Hepatocyte (in vitro differentiated cells): ENCODE results near the gene CLTCL1. TPM values are rescaled to one million over a fixed set of nuclear protein-coding genes. Genes with fewer than 3 reads are reported as not detected.

Experiments
- DNase-seq: peaks from one replicate; pipeline ENCODE4 v3.0.0-alpha.2; 2016; ENCODE audit warnings: low spot score
- H2AFZ ChIP-seq: fragments of 200-600 bp; sonication (generic); 2 replicates; pipeline ENCODE4 v1.6.0; 2016; ENCODE audit warnings: antibody characterized with exemption, mild to moderate bottlenecking
- H3K27ac ChIP-seq: fragments of 200-600 bp; sonication (generic); 2 replicates; pipeline ENCODE4 v1.5.1; 2016; ENCODE audit warnings: mild to moderate bottlenecking
- H3K27me3 ChIP-seq: fragments of 200-600 bp; sonication (generic); 2 replicates; pipeline ENCODE4 v1.6.1; 2016
- H3K36me3 ChIP-seq: fragments of 200-600 bp; sonication (generic); replicated peaks from 2 replicates; pipeline ENCODE4 v1.5.1; 2016; ENCODE audit warnings: low read depth; ENCODE audit not compliant: insufficient read depth
- H3K4me1 ChIP-seq: fragments of 200-600 bp; sonication (generic); 2 replicates; pipeline ENCODE4 v1.5.1; 2016; ENCODE audit warnings: mild to moderate bottlenecking, moderate library complexity; ENCODE audit not compliant: insufficient read depth
- H3K4me2 ChIP-seq: fragments of 200-600 bp; sonication (generic); 2 replicates; pipeline ENCODE4 v1.6.0; 2016
- H3K4me3 ChIP-seq: fragments of 200-600 bp; sonication (generic); 2 replicates; pipeline ENCODE4 v1.5.1; 2016; ENCODE audit warnings: mild to moderate bottlenecking
- H3K79me2 ChIP-seq: fragments of 200-600 bp; sonication (generic); 2 replicates; pipeline ENCODE4 v1.6.0; 2017; ENCODE audit warnings: mild to moderate bottlenecking
- H3K9me2 ChIP-seq: fragments of 200-600 bp; sonication (generic); replicated peaks from 2 replicates; pipeline ENCODE4 v1.6.0; 2017; ENCODE audit warnings: mild to moderate bottlenecking; ENCODE audit not compliant: insufficient read depth
- H3K9me3 ChIP-seq: fragments of 200-600 bp; sonication (generic); 2 replicates; pipeline ENCODE4 v1.5.1; 2016; ENCODE audit warnings: low read depth, mild to moderate bottlenecking
- H4K20me1 ChIP-seq: fragments of 200-600 bp; sonication (generic); 2 replicates; pipeline ENCODE4 v1.6.0; 2016; ENCODE audit warnings: mild to moderate bottlenecking; ENCODE audit not compliant: insufficient read depth, poor library complexity, severe bottlenecking
- EZH2 ChIP-seq: fragments of 200-600 bp; sonication (generic); IDR thresholded peaks from 2 replicates; pipeline ENCODE4 v1.6.1; 2016; ENCODE audit warnings: antibody characterized with exemption, mild to moderate bottlenecking, borderline replicate concordance
- EZH2phosphoT487 ChIP-seq: fragments of 200-600 bp; sonication (generic); IDR thresholded peaks from one replicate; pipeline ENCODE4 v1.6.1; 2018; ENCODE audit warnings: antibody characterized with exemption, mild to moderate bottlenecking, low read depth, moderate library complexity; ENCODE audit not compliant: unreplicated experiment, severe bottlenecking
- WGBS: methylation state at CpG from one replicate; pipeline ENCODE4 v1.1.6; 2016; ENCODE audit warnings: low lambda C conversion rate; ENCODE audit errors: missing lambda C conversion rate; 5-methylcytosine and 5-hydroxymethylcytosine counted together
- polyA plus RNA-seq: library from polyadenylated mRNA; unstranded; fragments of >200 nt; fragmentation: Nextera tagmentation; extraction: Ambion mirVana; gene quantifications from 2 replicates; pipeline ENCODE4 v1.2.1, GENCODE V29; 2016
- total RNA-seq: library from RNA; depleted of rRNA; stranded (reverse); fragments of >200 nt; gene quantifications from 2 replicates; pipeline ENCODE4 v1.2.3, GENCODE V29; 2014
- TF ChIP-seq, protein P1 (sequence below): fragments of 200-600 bp; sonication (generic); IDR thresholded peaks from 2 replicates; pipeline ENCODE4 v1.5.1; 2016; ENCODE audit warnings: antibody characterized with exemption, mild to moderate bottlenecking; ENCODE audit not compliant: poor library complexity

The CLTCL1 gene
- total and polyA plus RNA-seq, 2 experiments from 2014 or later: 2.2 to 3.7 TPM

DNA sequence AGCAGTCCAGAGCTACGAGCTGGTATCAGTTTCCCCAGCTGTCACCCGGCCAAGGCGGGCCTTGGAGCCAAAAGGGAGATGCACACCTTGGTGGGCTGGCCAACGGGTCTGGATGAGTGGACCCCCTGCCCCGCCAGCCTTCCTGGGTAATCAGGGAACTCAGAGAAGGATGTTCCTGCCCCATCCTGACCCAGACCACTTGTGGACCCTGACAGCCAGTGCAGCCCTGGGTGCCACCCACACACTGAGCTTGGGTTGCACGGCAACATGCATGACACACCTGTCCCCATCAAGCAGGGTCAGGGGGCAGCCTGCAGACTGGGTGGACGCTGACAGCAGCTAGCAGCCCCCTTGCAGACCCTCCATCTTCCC is 121.6 kb downstream of the CLTCL1 start:
- WGBS: 48% methylated on average over 6 of the region's 7 CpGs
- no peaks in the 10 kb centered on the region for H3K36me3 ChIP-seq
- H2AFZ ChIP-seq: no peak overlapping the region
- H3K79me2 ChIP-seq: peaks cover 34% of the 10 kb centered on the region
- no peaks in the 10 kb centered on the region for H3K9me2 ChIP-seq
- DNase-seq: no peak
- no peak overlapping the region for H3K27ac ChIP-seq
- peaks cover 34% of the 10 kb centered on the region for H3K27me3 ChIP-seq
- H3K4me3 ChIP-seq: no peak overlapping the region
- no peaks in the 10 kb centered on the region for H4K20me1 ChIP-seq
- peak overlapping the region; percentile 80 for H3K4me2 ChIP-seq
- H3K9me3 ChIP-seq: no peaks in the 10 kb centered on the region
- TF ChIP-seq, protein P1, sequence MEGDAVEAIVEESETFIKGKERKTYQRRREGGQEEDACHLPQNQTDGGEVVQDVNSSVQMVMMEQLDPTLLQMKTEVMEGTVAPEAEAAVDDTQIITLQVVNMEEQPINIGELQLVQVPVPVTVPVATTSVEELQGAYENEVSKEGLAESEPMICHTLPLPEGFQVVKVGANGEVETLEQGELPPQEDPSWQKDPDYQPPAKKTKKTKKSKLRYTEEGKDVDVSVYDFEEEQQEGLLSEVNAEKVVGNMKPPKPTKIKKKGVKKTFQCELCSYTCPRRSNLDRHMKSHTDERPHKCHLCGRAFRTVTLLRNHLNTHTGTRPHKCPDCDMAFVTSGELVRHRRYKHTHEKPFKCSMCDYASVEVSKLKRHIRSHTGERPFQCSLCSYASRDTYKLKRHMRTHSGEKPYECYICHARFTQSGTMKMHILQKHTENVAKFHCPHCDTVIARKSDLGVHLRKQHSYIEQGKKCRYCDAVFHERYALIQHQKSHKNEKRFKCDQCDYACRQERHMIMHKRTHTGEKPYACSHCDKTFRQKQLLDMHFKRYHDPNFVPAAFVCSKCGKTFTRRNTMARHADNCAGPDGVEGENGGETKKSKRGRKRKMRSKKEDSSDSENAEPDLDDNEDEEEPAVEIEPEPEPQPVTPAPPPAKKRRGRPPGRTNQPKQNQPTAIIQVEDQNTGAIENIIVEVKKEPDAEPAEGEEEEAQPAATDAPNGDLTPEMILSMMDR: no peak
- TF ChIP-seq EZH2 (no peak), EZH2phosphoT487 (no peak)
- H3K4me1 ChIP-seq: peaks cover 21% of the 10 kb centered on the region

DNA sequence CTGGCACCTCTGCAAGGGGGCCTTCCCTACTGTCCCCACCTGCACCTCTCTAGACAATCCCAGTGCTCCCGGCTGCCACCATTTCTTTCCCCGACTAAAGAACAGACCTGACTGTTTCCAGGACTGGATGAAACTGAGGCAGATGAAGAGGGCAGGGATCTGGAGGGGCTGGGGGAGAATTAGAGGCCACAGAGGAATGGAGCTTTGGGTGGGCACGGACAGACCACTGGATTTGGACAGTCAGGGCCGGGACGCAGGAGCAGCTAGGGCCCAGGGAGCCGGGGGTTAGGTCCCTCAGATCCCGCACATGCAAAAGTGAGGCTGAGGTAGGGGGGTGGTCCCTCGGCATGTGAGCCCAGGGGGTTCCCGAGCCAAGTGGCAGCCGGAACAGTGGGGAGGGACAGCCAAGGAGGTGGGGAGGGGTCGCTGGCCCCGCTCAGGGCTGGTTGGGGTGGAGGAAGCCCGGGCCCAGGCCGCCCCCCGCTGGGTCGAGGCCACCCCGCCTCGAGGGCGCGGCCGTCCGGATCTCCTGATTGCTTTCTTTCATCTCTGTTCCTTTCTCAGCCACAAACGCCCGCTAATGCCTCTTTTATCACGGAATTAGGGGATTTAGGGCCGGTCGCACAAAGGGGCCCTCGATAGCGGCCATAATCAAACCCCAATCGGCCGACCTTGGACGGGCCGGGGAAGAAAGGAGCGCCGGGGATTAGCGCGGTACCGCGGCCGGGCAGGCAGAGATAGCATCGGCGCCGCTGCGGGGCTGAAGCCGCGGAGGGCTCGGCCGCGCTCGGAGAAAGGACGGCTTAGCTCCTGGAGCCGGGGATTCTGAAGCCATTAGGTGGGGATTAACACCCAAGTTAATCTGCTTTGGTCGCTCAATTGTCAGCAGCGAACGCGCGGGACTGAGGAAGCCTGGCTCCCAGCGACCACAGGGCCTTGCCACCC is 122.2 kb downstream of the CLTCL1 start:
- no peaks in the 10 kb centered on the region for H3K36me3 ChIP-seq
- H3K4me3 ChIP-seq: no peak overlapping the region
- no peak overlapping the region for H3K27ac ChIP-seq
- WGBS: 10% methylated on average over 47 of the region's 58 CpGs
- peak; percentile 38 for DNase-seq
- peak overlapping the region; percentile 80 for H3K4me2 ChIP-seq
- no peaks in the 10 kb centered on the region for H3K9me3 ChIP-seq
- TF ChIP-seq EZH2: peak; percentile 86
- TF ChIP-seq, protein P1: no peak
- TF ChIP-seq EZH2phosphoT487: peak; percentile 9
- no peaks in the 10 kb centered on the region for H4K20me1 ChIP-seq
- H3K4me1 ChIP-seq: peaks cover 18% of the 10 kb centered on the region
- no peaks in the 10 kb centered on the region for H3K9me2 ChIP-seq
- H3K79me2 ChIP-seq: peaks cover 29% of the 10 kb centered on the region
- H2AFZ ChIP-seq: peak overlapping the region; percentile 55
- peaks cover 34% of the 10 kb centered on the region for H3K27me3 ChIP-seq

DNA sequence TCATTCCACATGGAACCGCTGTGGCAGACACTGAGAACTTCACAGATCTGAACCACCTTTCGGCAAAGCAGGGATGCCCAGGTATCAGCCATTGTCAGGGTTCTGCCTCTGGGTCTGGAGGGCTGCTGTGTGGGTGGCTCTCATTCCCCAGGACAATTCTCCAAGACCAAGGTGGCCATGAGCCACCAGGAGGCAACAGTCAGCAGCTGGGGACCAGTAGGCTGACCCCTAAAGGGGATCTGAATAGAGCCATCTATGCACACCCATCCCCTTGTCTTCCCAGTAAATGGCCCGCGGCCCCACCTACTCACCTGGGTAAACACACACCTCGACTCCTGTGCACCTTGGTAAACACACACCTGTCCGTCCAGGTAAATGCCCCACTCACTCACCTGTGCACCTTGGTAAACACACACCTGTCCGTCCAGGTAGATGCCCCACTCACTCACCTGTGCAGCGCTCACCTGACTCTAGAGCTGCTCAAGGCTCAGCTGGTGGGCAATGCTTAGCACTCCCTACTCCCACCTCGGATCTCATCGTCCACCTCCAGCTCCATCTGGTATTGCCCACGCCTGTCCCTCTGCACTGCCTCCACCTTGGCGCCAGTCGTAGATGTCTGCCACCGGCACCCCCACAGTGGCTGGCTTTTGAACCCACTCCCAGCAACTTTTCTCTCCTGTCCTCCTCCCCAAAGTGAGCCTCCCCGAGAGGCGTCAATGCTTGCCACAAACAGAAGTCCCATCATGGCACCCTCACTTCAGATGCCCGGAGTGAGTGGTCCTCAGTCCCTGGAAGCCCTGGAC is 123.2 kb downstream of the CLTCL1 start:
- Histone ChIP-seq H3K4me1 (peaks cover 18% of the 10 kb centered on the region), H3K79me2 (peaks cover 22% of the 10 kb centered on the region), H3K27ac (no peak overlapping the region), H4K20me1 (no peaks in the 10 kb centered on the region), H3K36me3 (no peaks in the 10 kb centered on the region), H3K4me2 (no peak overlapping the region), H3K27me3 (peaks cover 34% of the 10 kb centered on the region), H3K9me2 (no peaks in the 10 kb centered on the region), H2AFZ (no peak overlapping the region), H3K9me3 (no peaks in the 10 kb centered on the region), H3K4me3 (no peak overlapping the region)
- DNase-seq: peak; percentile 39
- no peak for TF ChIP-seq EZH2phosphoT487
- TF ChIP-seq, protein P1: peak; percentile 15
- WGBS: 69% methylated on average over 17 of the region's 17 CpGs
